OCI-LY3 (cell line): ENCODE results near the gene SLC9C2.

Experiments used
- EZH2phosphoT487 ChIP-seq: fragments of 200-600 bp; shearing (Covaris generic); IDR thresholded peaks from 2 replicates; pipeline ENCODE4 v1.6.1; 2018; ENCODE audit warnings: antibody characterized with exemption, mixed run types, low read depth
- TF ChIP-seq, protein P1 (sequence below): fragments of 200-600, 300-600 bp; sonication (generic); IDR thresholded peaks from 2 replicates; pipeline ENCODE4 v1.5.1; 2014; ENCODE audit warnings: antibody characterized with exemption, low read length, low read depth

DNA sequence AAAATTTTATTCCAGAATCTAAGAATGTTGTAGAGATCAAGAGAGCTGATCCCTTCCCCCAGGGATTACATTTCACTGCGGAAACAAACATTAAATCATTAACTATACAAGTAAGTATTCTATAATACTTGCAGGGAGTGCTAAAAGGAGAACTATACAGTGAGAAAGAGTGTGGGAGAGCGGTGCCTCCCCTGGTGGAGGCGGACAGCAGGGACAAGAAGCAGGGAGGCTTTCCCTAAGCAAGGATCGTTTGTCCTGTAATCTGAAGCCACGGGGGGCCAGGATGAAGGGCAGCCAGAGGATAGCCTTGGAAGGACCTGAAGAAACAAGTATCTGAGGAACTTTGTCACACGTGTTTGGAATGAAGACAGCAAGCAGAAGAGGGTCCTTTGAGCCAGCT lies 40.1 kb downstream of the SLC9C2 start:
- TF ChIP-seq, protein P1, sequence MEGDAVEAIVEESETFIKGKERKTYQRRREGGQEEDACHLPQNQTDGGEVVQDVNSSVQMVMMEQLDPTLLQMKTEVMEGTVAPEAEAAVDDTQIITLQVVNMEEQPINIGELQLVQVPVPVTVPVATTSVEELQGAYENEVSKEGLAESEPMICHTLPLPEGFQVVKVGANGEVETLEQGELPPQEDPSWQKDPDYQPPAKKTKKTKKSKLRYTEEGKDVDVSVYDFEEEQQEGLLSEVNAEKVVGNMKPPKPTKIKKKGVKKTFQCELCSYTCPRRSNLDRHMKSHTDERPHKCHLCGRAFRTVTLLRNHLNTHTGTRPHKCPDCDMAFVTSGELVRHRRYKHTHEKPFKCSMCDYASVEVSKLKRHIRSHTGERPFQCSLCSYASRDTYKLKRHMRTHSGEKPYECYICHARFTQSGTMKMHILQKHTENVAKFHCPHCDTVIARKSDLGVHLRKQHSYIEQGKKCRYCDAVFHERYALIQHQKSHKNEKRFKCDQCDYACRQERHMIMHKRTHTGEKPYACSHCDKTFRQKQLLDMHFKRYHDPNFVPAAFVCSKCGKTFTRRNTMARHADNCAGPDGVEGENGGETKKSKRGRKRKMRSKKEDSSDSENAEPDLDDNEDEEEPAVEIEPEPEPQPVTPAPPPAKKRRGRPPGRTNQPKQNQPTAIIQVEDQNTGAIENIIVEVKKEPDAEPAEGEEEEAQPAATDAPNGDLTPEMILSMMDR: no peak
- no peak for TF ChIP-seq EZH2phosphoT487
